Measurements from ENCODE around the gene CCDC92B.
"Not testable (repeated sequence)": the region's sequence is repeated elsewhere in the genome, so short reads cannot be mapped to it uniquely, and the experiment has no call there.

Gene CCDC92B

DNA sequence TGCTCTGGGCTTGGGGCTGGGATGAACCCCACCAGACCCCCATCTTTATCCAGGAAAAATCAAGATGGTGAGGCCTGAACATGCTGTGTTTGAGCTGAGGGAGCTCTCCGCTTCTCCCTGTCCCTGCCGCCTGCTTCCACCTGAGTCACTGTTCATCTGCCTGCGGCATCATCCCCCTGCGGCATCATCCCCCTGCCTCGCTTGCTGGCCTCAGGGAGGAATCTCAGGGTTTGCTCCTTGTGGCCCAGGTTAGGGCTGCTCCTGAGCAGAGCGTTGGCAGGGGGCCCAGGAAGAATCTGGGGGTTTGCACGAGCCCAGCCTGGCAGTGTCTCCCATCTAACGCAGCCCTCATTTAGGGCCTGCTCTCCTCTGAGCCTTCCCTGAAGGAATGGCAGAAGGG, 35.4 kb upstream of the CCDC92B start:
- ChIA-PET CTCF (no interaction called here), POLR2A (no interaction called here)

DNA sequence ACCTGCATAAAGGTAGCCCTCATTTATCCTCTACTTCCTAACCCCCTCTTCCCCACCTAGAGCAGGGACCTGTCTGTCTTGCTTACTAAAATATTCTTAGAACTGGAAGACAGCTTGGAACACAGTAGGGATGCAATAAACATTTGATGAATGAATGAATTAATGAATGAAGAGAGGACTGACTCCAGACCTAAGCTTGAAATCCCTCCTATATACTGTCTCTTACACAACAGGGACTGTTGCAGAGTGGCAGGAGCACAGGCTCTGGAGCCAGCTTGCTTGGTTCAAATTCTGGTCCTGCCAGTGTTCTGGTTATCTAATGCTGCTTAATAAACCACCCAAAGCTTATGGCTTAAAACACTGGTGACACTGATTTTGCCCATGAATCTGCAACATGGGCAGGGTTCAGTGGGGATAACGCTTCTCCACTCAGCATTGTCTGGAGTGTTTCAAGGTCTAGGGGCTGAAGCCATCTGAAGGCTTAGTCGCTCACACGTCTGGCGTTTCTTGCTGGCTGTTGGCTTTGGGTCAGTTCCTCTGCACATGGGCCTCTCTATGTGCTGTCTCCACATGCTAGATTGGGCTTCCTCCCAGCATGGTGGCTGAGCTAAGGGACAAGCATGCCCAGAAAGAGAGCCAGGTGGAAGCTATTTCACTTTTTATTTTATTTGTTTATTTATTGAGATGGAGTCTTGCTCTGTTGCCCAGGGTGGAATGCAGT, 34.0 kb upstream of the CCDC92B start:
- no peak overlapping the region for H3K4me3 ChIP-seq (ENCODE audit: low read depth, low read length)
- ChIA-PET CTCF (no interaction called here), POLR2A (no interaction called here)
- TF ChIP-seq, protein P1, sequence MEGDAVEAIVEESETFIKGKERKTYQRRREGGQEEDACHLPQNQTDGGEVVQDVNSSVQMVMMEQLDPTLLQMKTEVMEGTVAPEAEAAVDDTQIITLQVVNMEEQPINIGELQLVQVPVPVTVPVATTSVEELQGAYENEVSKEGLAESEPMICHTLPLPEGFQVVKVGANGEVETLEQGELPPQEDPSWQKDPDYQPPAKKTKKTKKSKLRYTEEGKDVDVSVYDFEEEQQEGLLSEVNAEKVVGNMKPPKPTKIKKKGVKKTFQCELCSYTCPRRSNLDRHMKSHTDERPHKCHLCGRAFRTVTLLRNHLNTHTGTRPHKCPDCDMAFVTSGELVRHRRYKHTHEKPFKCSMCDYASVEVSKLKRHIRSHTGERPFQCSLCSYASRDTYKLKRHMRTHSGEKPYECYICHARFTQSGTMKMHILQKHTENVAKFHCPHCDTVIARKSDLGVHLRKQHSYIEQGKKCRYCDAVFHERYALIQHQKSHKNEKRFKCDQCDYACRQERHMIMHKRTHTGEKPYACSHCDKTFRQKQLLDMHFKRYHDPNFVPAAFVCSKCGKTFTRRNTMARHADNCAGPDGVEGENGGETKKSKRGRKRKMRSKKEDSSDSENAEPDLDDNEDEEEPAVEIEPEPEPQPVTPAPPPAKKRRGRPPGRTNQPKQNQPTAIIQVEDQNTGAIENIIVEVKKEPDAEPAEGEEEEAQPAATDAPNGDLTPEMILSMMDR (IDR thresholded peaks at IDR 0.05; ENCODE audit: insufficient read depth, low read length, missing control alignments): no peak
- no peak for DNase-seq (ENCODE audit: low read depth, low spot score)

More for the DNA sequence above, 35.4 kb upstream of the CCDC92B start:
- H3K4me3 ChIP-seq (ENCODE audit: low read depth, low read length): no peak overlapping the region
- no peak for DNase-seq (ENCODE audit: low read depth, low spot score)
- TF ChIP-seq, protein P1 (IDR thresholded peaks at IDR 0.05; ENCODE audit: insufficient read depth, low read length, missing control alignments): no peak

DNA sequence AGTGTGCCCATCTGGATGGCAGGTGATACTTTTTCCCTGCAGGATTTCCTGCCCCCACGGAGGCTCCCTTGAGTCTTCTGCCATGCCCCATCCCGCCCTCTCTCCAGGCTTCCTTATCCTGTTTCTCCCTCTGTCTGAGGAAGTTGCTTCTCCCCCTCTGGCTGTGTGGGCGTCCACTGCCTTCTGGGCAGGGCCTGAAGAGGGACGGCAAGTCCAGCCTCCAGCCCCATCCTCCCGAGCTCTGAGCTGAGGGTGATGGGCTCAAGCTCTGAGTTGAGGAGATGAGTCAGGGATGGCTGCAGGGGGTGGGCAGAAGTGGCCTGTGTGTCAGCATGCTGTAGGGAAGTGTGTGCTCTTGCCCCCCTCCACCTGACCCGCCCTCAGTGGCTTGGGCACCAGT, 32.6 kb upstream of the CCDC92B start:
- POLR2A ChIA-PET: no interaction called here
- CTCF ChIA-PET: no interaction called here

DNA sequence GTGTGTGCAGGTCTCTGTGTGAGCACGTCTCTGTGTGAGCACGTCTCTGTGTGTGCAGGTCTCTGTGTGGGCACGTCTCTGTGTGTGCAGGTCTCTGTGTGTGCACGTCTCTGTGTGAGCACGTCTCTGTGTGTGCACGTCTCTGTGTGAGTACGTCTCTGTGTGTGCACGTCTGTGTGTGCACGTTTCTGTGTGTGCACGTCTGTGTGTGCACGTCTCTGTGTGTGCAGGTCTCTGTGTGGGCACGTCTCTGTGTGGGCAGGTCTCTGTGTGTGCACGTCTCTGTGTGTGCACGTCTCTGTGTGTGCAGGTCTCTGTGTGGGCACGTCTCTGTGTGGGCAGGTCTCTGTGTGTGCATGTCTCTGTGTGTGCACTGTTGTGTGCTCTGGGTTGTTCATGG, 32.1 kb upstream of the CCDC92B start:
- DNase-seq (ENCODE audit: low read depth, low spot score); POLR2A ChIA-PET; H3K4me3 ChIP-seq (ENCODE audit: low read depth, low read length); CTCF ChIA-PET: not testable (repeated sequence)

More for the DNA sequence above, 32.6 kb upstream of the CCDC92B start:
- no peak for DNase-seq (ENCODE audit: low read depth, low spot score)
- no peak overlapping the region for H3K4me3 ChIP-seq (ENCODE audit: low read depth, low read length)
- TF ChIP-seq, protein P1 (IDR thresholded peaks at IDR 0.05; ENCODE audit: insufficient read depth, low read length, missing control alignments): no peak

DNA sequence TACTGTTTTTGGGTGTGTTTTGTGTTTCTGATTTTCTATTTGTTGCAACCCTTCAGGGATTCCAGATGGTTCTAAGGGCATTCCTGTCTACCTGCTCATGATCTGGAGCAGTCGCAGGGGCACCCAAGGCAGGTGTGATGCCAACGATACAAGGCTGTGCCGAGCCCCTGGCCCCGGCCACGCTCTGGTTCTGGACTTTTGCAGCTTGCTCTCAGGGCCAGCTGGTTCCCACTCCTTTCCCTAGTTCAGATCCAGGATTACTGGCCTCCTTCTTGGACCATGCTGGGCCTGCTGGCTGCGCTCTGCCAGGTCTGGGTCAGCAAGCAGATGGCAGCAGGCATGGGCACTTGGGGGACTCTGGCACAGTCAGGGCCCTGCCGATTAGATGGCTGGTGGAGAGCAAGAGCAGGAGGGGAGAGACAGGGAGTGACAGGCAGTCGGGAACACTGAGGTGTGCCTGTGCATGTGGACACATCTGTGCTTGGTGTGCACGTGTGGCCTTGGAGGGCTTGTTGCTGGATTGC, 31.5 kb upstream of the CCDC92B start:
- ChIA-PET CTCF (no interaction called here), POLR2A (no interaction called here)
- H3K4me3 ChIP-seq (ENCODE audit: low read depth, low read length): no peak overlapping the region
- TF ChIP-seq, protein P1 (IDR thresholded peaks at IDR 0.05; ENCODE audit: insufficient read depth, low read length, missing control alignments): no peak
- no peak for DNase-seq (ENCODE audit: low read depth, low spot score)

DNA sequence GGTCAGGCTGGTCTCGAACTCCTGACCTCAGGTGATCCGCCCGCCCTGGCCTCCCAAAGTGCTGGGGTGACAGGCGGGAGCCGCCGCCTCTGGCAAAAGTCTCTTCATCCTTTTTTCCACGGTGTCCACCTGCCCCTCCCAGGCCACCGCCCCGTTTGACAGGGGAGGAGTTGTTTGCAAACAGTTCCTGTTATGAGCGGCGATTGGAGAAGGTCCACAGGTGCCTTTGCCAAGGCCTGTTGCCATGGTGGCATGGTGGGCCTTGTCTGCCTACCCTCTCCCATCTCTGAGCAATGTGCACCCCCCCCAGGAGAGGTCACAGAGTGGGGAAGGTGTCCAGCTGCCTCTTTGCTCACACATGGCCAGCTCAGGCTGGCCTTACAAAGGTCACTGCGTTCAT, 30.8 kb upstream of the CCDC92B start:
- ChIA-PET POLR2A (no interaction called here), CTCF (no interaction called here)
- TF ChIP-seq, protein P1 (IDR thresholded peaks at IDR 0.05; ENCODE audit: insufficient read depth, low read length, missing control alignments): no peak
- no peak overlapping the region for H3K4me3 ChIP-seq (ENCODE audit: low read depth, low read length)
- DNase-seq (ENCODE audit: low read depth, low spot score): no peak

DNA sequence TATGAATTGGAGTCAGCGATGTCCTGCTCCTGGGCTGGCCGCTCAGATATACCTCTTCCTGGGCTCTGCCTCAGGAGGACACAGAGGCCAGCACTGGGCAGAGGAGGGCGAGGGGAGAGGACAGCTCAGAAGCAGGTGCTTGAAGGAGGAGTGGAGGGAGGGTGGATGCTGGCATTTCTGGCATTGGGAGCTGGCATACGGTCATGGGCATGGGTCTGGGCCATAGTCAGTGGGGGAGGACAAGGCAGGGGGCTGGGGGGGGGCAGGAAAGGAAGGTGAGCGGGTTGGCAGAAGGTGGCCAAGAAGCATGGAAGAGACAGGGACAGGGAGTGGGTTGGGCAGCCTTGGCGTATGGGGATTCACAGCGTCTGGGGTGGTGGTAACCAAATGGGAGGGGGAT, 30.1 kb upstream of the CCDC92B start:
- no peak overlapping the region for H3K4me3 ChIP-seq (ENCODE audit: low read depth, low read length)
- ChIA-PET CTCF (no interaction called here), POLR2A (no interaction called here)
- TF ChIP-seq, protein P1 (IDR thresholded peaks at IDR 0.05; ENCODE audit: insufficient read depth, low read length, missing control alignments): no peak
- DNase-seq (ENCODE audit: low read depth, low spot score): no peak

All from AG04449 (cell line).